ENCODE measurements around the gene FES. TPM values are rescaled to one million over a fixed set of nuclear protein-coding genes. Genes with fewer than 3 reads are reported as not detected.

FES gene
- total and polyA plus RNA-seq, 10 of the 15 experiments (the other 5 are each of a cell fraction or from before 2014, with no cell fraction given): 0.07 to 23.9 (median 9.9) TPM

GRCh38 chr15:90869601-90870353, 14.5 kb upstream of the FES start (continued):
- TF ChIP-seq ZBTB4 (CRISPR knock-in tag; IDR thresholded peaks at IDR 0.05) (no peak), TBL1XR1 (IDR thresholded peaks at IDR 0.05; ENCODE audit: low read depth, low read length) (0 out of 2 replicates have a peak, but pooled peaks have one; percentile 40)
- TF ChIP-seq, protein P1, sequence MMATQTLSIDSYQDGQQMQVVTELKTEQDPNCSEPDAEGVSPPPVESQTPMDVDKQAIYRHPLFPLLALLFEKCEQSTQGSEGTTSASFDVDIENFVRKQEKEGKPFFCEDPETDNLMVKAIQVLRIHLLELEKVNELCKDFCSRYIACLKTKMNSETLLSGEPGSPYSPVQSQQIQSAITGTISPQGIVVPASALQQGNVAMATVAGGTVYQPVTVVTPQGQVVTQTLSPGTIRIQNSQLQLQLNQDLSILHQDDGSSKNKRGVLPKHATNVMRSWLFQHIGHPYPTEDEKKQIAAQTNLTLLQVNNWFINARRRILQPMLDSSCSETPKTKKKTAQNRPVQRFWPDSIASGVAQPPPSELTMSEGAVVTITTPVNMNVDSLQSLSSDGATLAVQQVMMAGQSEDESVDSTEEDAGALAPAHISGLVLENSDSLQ (IDR thresholded peaks at IDR 0.05): no peak

DNA sequence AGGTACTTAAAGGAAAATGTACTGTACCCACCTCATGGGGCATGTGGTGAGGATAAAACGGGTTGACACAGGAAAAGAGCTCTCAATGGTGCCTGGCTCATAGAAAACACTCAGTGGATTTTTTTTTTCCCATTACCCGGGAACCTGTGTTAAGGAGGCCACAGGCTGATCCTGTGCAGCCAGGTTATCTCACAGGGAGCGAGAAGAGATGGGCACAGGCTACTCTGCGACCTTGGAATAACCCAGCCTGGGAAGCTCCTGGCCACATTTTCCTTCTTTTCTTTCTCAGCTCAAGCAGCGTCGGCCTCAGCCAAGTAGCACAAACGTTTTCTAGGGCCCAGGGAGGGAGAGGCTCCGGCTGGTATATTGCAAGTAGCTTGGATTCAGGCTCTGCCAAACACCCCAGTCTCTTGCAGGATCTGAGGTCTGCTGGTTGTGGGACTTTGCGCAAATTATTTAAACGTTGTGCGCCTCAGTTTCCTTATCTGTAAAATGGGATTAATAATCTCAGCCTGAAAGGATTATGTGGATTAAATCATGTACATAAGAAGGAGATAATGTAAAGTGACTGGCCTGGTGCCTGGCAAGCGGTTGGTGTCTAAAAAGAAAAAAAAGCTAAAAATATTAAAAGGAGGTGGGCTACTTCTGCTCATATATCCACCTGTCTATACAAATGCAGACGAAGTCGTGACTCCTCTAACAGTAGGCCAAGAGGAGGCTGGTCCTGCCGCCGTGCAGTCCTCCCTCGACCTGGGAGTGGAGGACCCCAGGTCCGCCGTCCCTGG, 13.8 kb upstream of the FES start:
- ChIA-PET SMC1A (ENCODE audit: uncharacterized antibody, unreplicated experiment) (interaction anchor here (0.7 to 2.4 kb wide), 11 partner anchors 13 to 223 kb away, joined by 3 to 10 read pairs (median 4); partner anchors contain the start of gene FES), RAD21 (ENCODE audit: unreplicated experiment) (interaction anchor here (0.8 to 2.8 kb wide), 6 partner anchors 15 to 152 kb away, joined by 3 to 11 read pairs (median 4); no protein-coding TSS in a partner anchor), POLR2A (interaction anchor here (0.5 to 1.9 kb wide), 6 partner anchors 9 to 61 kb away, joined by 3 to 7 read pairs (median 4); partner anchors contain the start of genes HDDC3 and MAN2A2), CTCF (interaction anchor here (1.0 to 2.2 kb wide), 3 partner anchors 15 to 61 kb away, joined by 4 to 10 read pairs (median 10); partner anchors contain the start of gene HDDC3)
- in situ Hi-C loops (cut with MboI) (no loop called here), intact Hi-C loops (cut with micrococcal nuclease; ENCODE audit: unreplicated experiment) (loop anchor here (1.0 to 5.0 kb wide), 4 partner anchors 38 to 153 kb away; partner anchors contain the start of gene BLM)
- peak overlapping the region; percentile 94 for H3K4me3 ChIP-seq
- BruUV-seq (replicated peaks): TSS peak; percentile 89
- H3K36me3 ChIP-seq (ENCODE audit: control insufficient read depth in 2 of 2, insufficient read depth in 2 of 2, low read length in 1 of 2): no peaks in the 10 kb centered on the region; a peak in 1 of 4 replicates
- peak overlapping the region; percentile 61 for H2AFZ ChIP-seq (ENCODE audit: control insufficient read depth, low read depth, low read length)
- WGBS (ENCODE audit: insufficient coverage, insufficient replicate concordance, low lambda C conversion rate, missing lambda C conversion rate): 48% methylated on average over 19 of the region's 19 CpGs
- H3K9me3 ChIP-seq (replicated peaks; ENCODE audit: control insufficient read depth, insufficient read depth, low read length): no peaks in the 10 kb centered on the region
- 0 out of 2 replicates have a peak, but pooled peaks have one; percentile 63 for TF ChIP-seq MLLT1 (IDR thresholded peaks at IDR 0.05)
- 0 out of 2 replicates have a peak, but pooled peaks have one; percentile 23 for TF ChIP-seq NBN (IDR thresholded peaks at IDR 0.05)
- TF ChIP-seq JUNB (IDR thresholded peaks at IDR 0.05): no peak
- TF ChIP-seq POLR2A (IDR thresholded peaks at IDR 0.05; ENCODE audit: low read depth, low read length): peak; percentile 10; the same call in 1 of the 2 replicates
- TF ChIP-seq HDGF (IDR thresholded peaks at IDR 0.05): no peak
- no peak for TF ChIP-seq ATF7 (IDR thresholded peaks at IDR 0.05; ENCODE audit: low read depth)
- peaks cover 29% of the 10 kb centered on the region for H3K79me2 ChIP-seq (ENCODE audit: control insufficient read depth, insufficient read depth, low read length)
- H3K9ac ChIP-seq (ENCODE audit: control insufficient read depth, insufficient read depth, low read length): peak overlapping the region; percentile 93
- FAIRE-seq (no peak), DNase-seq (ENCODE audit: low read depth, low spot score) (no peak), ATAC-seq (peak; percentile 30)
- H3K4me2 ChIP-seq (ENCODE audit: control insufficient read depth, insufficient read depth): peak overlapping the region; percentile 86
- H3K27ac ChIP-seq (ENCODE audit: control insufficient read depth, insufficient read depth): peak overlapping the region; percentile 79
- peaks cover 4% of the 10 kb centered on the region; the same call in 1 of the 2 replicates for H4K20me1 ChIP-seq (ENCODE audit: control insufficient read depth, insufficient read depth)
- H3K4me1 ChIP-seq (ENCODE audit: control insufficient read depth, insufficient read depth, low read length): peaks cover 28% of the 10 kb centered on the region
- H3K27me3 ChIP-seq (replicated peaks in 1 of 2; ENCODE audit: control insufficient read depth in 2 of 2, insufficient read depth in 2 of 2, low read length in 1 of 2): no peaks in the 10 kb centered on the region

Measured in GM12878 (cell line).